ENCODE measurements around the gene CLCN3. TPM values are rescaled to one million over a fixed set of nuclear protein-coding genes. Genes with fewer than 3 reads are reported as not detected.
"Not testable (repeated sequence)": the region's sequence is repeated elsewhere in the genome, so short reads cannot be mapped to it uniquely, and the experiment has no call there.

The CLCN3 gene
- total RNA-seq, 1 donor from 2014 or later = 46.9 TPM

- no peak for DNase-seq (ENCODE audit: low spot score)
These were observed 3.1 kb upstream of the CLCN3 start for GRCh38 chr4:169617306-169617705.

- DNase-seq (ENCODE audit: low spot score) = no peak
These were observed 2.1 kb upstream of the CLCN3 start for GRCh38 chr4:169618286-169618685.

GRCh38 chr4:169618986-169619385 lies 1.4 kb upstream of the CLCN3 start:
- no peak for DNase-seq (ENCODE audit: low spot score)

GRCh38 chr4:169619518-169619957 lies 840 bp upstream of the CLCN3 start:
- peak; percentile 64 for DNase-seq (ENCODE audit: low spot score)

- peak; percentile 44 for DNase-seq (ENCODE audit: low spot score)
These were observed 486 bp downstream of the CLCN3 start for GRCh38 chr4:169620880-169621248.

- DNase-seq (ENCODE audit: low spot score) = no peak
These were observed 1.5 kb downstream of the CLCN3 start for GRCh38 chr4:169621731-169622492.

- no peak for DNase-seq (ENCODE audit: low spot score)
These were observed 2.2 kb downstream of the CLCN3 start for GRCh38 chr4:169622566-169622965.

GRCh38 chr4:169624012-169624411 lies 3.6 kb downstream of the CLCN3 start:
- not testable (repeated sequence) for DNase-seq (ENCODE audit: low spot score)

- no peak for DNase-seq (ENCODE audit: low spot score)
These were observed 5.5 kb downstream of the CLCN3 start for GRCh38 chr4:169625886-169626285.

GRCh38 chr4:169626331-169627282 lies 6.2 kb downstream of the CLCN3 start:
- DNase-seq (ENCODE audit: low spot score) = no peak

- DNase-seq (ENCODE audit: low spot score) = no peak
These were observed 6.9 kb downstream of the CLCN3 start for GRCh38 chr4:169627307-169627706.

- no peak for DNase-seq (ENCODE audit: low spot score)
These were observed 8.2 kb downstream of the CLCN3 start for GRCh38 chr4:169628579-169628978.

- no peak for DNase-seq (ENCODE audit: low spot score)
These were observed 9.7 kb downstream of the CLCN3 start for GRCh38 chr4:169630069-169630468.

GRCh38 chr4:169632896-169633295 lies 12.5 kb downstream of the CLCN3 start:
- DNase-seq (ENCODE audit: low spot score) = no peak

GRCh38 chr4:169634975-169635374 lies 14.6 kb downstream of the CLCN3 start:
- peak; percentile 78 for DNase-seq (ENCODE audit: low spot score)

- DNase-seq (ENCODE audit: low spot score) = peak; percentile 41
These were observed 20.0 kb downstream of the CLCN3 start for GRCh38 chr4:169640261-169640870.

GRCh38 chr4:169644802-169645201 lies 24.4 kb downstream of the CLCN3 start:
- no peak for DNase-seq (ENCODE audit: low spot score)

- no peak for DNase-seq (ENCODE audit: low spot score)
These were observed 25.2 kb downstream of the CLCN3 start for GRCh38 chr4:169645627-169646026.

- DNase-seq (ENCODE audit: low spot score) = no peak
These were observed 29.3 kb downstream of the CLCN3 start for GRCh38 chr4:169649545-169650226.

GRCh38 chr4:169650227-169650936 lies 30.0 kb downstream of the CLCN3 start:
- DNase-seq (ENCODE audit: low spot score) = no peak

GRCh38 chr4:169652535-169652934 lies 32.2 kb downstream of the CLCN3 start:
- no peak for DNase-seq (ENCODE audit: low spot score)
